T-helper 1 cell treated with Interleukin-12 subunit alpha and Interleukin-12 subunit beta and Interleukin-4 antibody, amounts not matched to agents 30 ng/mL and 1 ng/mL, for 36 hours (primary cell): Measurements from ENCODE around the gene HELT. TPM values are rescaled to one million over a fixed set of nuclear protein-coding genes. Genes with fewer than 3 reads are reported as not detected.

Experiments
- intact Hi-C: fragments of 100-400 bp; cut with micrococcal nuclease; formaldehyde crosslinking; loops from one replicate; pipeline ENCODE4 v1.15.1; 2024
- total RNA-seq: library from RNA; stranded (reverse); gene quantifications from 2 replicates; pipeline ENCODE4 v1.2.3, GENCODE V29; 2022

HELT gene
- total RNA-seq, 1 donor from 2014 or later = not detected

- intact Hi-C loops = loop anchor here (10.0 kb wide), 1 partner anchor 591 kb away; no protein-coding TSS in a partner anchor
These were observed 14.5 kb upstream of the HELT start for GRCh38 chr4:185003596-185004351.

GRCh38 chr4:185004562-185005218 lies 13.6 kb upstream of the HELT start:
- intact Hi-C loops = loop anchor here (1.0 to 10.0 kb wide), 6 partner anchors 40 to 590 kb away; no protein-coding TSS in a partner anchor

- intact Hi-C loops = loop anchor here (1.0 to 10.0 kb wide), 6 partner anchors 41 to 589 kb away; no protein-coding TSS in a partner anchor
These were observed 13.0 kb upstream of the HELT start for GRCh38 chr4:185005219-185005819.

- intact Hi-C loops = loop anchor here (10.0 kb wide), 2 partner anchors 1713 to 1917 kb away; partner anchors contain the start of genes FAT1 and WWC2
These were observed 6.9 kb upstream of the HELT start for GRCh38 chr4:185011408-185011807.

DNA sequence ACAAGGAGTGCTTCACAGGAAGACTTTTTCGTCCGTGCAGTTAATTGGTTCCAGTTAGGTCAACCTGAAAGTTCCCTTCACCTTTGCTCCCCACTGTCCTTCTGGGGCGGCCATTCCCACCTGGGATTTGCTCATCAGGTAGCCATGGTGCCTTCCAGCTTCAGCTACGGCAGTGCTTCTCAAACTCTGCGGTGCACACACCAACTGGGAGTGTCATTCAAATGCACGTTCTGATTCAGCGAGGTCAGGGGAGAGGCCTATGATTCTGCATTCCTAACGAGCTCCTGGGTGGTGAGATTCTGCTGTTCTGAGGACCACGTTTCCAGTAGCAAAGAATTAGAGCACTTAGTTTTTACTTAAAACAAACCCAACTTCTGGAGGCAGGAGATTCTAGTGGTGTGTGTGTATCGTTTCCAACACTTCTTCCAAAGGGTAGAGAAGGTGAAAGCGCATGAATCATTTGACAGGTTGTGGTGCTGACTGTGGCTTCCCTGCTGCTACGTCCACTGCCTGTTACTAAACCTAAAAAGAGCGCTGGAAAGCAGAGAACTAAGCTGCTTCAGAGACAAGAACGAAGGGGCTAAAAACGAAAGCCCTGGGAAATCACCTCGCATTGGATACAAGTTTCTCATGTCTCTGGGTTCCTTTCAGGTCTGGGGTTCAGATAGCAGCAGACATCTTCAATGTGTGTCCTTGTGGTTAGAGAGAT lies 4.7 kb upstream of the HELT start:
- intact Hi-C loops = loop anchor here (10.0 kb wide), 2 partner anchors 1711 to 1919 kb away; partner anchors contain the start of genes FAT1 and WWC2

GRCh38 chr4:185015108-185015507 lies 3.2 kb upstream of the HELT start:
- intact Hi-C loops = loop anchor here (10.0 kb wide), 2 partner anchors 1710 to 1920 kb away; partner anchors contain the start of genes FAT1 and WWC2

- intact Hi-C loops = loop anchor here (10.0 kb wide), 2 partner anchors 1708 to 1922 kb away; partner anchors contain the start of genes FAT1 and WWC2
These were observed 2.0 kb upstream of the HELT start for GRCh38 chr4:185016101-185016940.

GRCh38 chr4:185016946-185017758 lies 1.1 kb upstream of the HELT start:
- intact Hi-C loops = loop anchor here (10.0 kb wide), 2 partner anchors 1708 to 1922 kb away; partner anchors contain the start of genes FAT1 and WWC2

DNA sequence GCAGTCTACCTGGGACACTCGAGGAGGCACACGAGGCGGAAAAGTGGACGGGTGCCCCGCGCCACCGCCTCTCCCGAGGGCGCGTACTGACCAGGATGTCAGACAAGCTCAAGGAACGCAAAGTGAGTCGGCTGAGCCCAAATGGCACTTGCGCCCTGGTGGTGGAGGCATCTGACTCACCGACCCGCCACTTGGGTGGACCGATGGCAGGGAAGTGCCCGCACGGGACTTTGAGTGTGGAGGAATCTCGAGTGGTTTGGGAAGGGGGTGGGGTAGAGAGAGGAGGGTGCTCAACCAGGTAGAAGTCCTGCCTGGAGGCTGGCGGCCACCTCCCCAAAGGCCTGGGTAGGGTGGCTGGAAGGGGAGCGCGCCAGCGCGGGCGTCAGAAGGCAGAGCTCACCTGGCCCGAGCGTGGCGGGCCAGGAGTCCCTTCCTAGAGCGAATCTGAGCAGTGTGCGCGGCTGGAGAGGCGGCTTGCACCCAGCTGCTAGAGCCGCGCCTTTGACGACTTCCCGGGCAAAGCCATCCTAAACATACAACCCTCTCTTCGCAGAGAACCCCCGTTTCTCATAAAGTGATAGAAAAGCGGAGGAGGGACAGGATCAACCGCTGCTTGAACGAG lies 655 bp downstream of the HELT start:
- intact Hi-C loops = loop anchor here (10.0 kb wide), 2 partner anchors 1706 to 1924 kb away; partner anchors contain the start of genes FAT1 and WWC2

DNA sequence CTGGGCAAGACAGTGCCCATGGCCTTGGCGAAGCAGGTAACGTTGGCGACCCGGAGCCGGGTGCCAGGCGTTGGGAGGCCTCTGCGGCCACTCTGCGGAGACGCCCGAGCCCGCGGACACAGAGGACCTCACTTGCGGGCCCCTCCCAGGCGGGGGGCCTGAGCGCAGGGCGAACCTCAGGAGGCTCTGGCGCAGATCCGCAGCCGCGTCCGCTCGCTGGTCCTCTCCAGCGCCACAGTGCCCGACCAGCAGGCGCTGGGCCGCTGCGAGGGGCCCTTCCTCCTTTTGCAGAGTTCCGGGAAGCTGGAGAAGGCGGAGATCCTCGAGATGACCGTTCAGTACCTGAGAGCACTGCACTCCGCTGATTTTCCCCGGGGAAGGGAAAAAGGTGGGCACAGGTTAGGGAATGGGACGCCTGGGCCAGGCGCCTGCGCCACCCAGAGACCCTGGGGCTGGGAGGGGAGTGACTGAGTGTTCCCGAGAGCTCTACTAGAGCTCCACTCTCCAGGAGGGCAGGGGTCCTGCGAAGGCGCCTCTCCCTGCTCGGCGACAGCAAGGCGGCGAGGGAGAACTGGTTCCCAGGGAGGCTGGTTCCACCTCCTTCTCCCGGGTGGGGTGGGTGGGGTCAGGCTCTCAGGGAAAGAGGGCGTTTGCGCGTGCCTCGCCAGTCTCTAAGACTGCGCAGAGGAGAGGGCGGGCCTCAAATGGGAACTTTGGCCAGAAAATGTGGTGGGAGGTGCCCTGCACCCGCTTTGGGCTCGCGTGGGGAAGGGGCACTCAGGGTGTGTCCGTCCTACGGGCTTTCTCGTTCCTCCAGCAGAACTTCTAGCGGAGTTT lies 1.4 kb downstream of the HELT start:
- intact Hi-C loops = loop anchor here (5.0 to 10.0 kb wide), 3 partner anchors 1112 to 1925 kb away; partner anchors contain the start of genes FAT1, STOX2 and WWC2

DNA sequence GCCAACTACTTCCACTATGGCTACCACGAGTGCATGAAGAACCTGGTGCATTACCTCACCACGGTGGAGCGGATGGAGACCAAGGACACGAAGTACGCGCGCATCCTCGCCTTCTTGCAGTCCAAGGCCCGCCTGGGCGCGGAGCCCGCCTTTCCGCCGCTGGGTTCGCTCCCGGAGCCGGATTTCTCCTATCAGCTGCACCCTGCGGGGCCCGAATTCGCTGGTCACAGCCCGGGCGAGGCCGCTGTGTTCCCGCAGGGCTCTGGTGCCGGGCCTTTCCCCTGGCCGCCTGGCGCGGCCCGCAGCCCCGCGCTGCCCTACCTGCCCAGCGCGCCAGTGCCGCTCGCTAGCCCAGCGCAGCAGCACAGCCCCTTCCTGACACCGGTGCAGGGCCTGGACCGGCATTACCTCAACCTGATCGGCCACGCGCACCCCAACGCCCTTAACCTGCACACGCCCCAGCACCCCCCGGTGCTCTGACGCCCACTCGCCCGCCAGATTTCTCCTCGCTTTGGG lies 2.1 kb downstream of the HELT start:
- intact Hi-C loops = loop anchor here (5.0 kb wide), 1 partner anchor 1113 kb away; the partner anchor contains the start of gene STOX2

- intact Hi-C loops = loop anchor here (5.0 kb wide), 1 partner anchor 1114 kb away; the partner anchor contains the start of gene STOX2
These were observed 2.8 kb downstream of the HELT start for GRCh38 chr4:185020863-185021761.

GRCh38 chr4:185023471-185023870 lies 5.2 kb downstream of the HELT start:
- intact Hi-C loops = loop anchor here (5.0 kb wide), 1 partner anchor 1116 kb away; the partner anchor contains the start of gene STOX2

DNA sequence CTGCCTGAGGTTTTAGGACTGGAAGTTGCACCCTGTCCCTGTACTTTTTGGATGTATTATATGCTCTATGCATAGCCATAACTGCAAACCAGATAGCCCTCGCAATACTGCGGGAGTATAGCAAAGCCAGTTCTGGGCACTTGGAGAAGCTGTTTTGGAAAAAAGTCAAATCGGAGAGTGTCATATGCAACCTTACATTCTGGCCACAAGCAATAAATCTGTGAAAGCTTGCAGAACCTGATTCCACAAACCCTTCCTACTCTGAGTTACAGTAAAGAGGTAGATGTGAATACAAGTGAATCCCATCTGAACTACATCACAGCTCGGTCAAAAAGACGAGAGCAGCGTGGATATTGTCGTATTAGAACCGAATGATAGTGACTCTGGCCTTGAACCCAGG lies 10.3 kb downstream of the HELT start:
- intact Hi-C loops = no loop called here

GRCh38 chr4:185031611-185032010 lies 13.3 kb downstream of the HELT start:
- intact Hi-C loops = no loop called here

DNA sequence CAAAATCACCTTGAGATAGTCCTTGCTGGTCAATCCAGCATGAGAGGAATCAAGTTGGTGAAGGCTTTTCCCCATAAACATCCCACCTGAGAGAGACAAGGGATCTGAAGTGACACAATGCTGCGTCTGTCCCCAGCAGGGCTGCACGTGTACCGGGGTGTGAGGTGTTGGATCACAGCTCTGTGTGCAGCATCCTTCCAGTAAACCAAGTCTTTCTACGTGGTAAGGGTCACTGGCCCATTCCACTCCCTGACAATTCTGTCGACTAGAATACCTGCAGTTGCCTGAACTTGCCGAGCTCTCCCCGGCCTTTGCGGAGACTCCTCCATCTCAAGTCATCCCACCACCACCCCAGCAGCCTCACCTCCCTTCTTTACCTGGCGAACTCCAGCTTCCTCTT lies 14.8 kb downstream of the HELT start:
- intact Hi-C loops = no loop called here
